NT2/D1 (cell line): ENCODE results near the gene HGFAC.

Experiments used
- YY1 ChIP-seq: IDR thresholded peaks from 2 replicates; pipeline ENCODE4 v1.6.1; 2011; ENCODE audit not compliant: insufficient read length, insufficient read depth
- ZNF274 ChIP-seq: IDR thresholded peaks from 2 replicates; pipeline ENCODE4 v1.6.1; 2011; ENCODE audit warnings: mild to moderate bottlenecking, low read depth, low read length

- TF ChIP-seq YY1 (no peak), ZNF274 (no peak)
These were observed 25.8 kb downstream of the HGFAC start for GRCh38 chr4:3467601-3468031.
